Stimulated activated CD8-positive, alpha-beta memory T cell treated with anti-CD3 and anti-CD28 coated beads, Interleukin-4, amount 100 ng/mL, for 24 hours (primary cell): Measurements from ENCODE around the gene TGFBRAP1.

Experiments used
- DNase-seq: peaks from one replicate; pipeline ENCODE4 v3.0.0-alpha.2; 2020; ENCODE audit warnings: low read depth

Gene TGFBRAP1

DNA sequence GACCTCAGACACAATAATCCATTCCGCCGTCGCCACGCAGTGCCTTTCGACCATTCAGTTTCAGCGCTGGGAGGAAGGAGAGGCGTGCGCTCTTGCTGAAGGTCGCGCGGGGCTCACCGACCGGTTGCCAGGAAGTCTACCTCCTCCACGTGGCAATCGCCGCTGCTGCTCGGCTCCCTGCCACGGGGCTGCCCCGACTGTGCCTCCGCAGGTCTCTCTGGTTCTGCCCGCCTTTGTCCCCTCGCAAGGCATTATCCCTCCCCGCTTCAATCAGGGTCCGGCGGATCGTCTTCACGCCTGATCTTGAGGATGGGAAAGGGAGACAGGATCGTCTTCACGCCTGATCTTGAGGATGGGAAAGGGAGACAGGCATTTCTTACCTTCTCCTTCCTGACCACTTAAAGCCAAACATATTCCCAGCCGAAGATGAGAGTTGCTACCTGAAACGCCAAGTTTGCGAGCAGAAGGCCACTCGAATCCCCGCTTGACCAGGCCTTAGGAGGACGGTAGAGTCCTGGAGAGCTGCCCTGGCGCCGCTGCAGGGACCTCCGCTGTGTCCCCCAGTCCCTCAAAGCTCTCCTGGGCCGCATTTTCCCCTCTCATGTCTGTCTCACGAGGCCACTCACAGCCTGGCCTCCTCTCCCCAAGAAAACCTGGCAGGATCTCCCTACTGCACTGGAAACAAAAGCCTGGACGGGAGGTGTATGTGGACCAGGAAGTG lies 92.3 kb downstream of the TGFBRAP1 start:
- no peak for DNase-seq

DNA sequence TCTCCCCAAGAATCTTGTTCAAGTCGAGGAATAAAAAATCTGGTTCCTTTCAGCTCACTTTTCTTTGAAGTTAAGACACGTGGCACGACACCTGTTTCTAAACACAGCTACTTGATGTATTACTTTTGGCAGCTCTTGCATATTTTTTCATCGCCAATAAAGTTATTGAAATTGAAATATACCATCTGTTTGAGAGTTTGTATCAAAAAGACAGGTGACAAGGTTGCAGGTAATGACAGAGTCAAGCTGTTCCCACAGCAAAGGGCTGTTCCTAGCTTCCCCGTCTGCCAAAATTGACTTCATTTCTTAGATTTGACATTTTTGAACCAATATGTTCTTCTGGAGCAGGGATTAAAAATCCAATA lies 93.5 kb downstream of the TGFBRAP1 start:
- DNase-seq = no peak

DNA sequence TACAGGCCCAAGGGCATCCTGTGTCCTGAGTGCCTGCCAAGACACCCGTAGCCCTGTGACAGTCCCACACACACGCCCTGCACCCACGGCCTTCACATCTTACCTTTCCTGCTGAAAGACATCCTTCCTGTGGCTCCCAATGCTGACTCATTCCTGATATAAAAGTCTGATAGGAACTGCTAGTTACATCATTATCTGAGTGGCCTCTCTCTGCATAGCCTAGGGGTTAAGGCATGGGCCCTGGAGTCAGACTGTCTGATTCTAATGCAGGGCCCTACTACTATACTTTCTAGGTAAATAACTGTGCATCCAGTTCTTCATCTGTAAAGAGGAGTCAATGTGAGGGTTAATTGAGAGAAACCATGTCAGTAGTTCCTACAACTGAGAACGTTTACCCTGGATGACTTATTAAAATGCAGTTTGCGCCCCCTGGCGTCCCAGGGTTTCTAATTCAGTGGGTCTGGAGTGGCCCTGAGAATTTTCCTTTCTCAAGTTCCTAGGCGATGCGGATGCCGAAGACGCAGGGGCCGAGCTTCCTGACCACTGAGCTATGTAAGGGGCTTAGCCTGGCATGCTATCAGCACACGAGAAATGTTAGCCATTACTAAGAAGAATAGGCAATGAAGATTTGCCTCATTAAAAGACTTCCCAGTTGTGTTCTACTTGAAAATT lies 94.0 kb downstream of the TGFBRAP1 start:
- peak; percentile 52 for DNase-seq

DNA sequence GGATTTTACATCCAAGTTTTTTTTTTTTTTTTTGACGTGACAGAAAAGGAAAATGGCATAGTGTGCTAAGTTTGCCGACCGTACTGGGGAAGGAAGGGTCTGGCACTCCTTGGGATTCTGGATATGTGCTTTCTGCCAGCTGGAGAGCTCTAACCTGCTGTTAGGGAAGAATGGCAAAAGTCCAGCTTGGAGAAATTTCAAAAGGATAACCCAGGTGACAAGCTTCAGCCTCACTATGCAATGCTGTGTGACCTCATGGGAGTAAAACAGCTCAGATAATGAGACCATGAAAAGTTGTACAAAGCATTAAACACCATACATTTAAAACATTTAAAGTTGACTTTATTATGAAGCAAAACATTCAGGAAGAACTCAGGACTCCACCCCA lies 98.3 kb downstream of the TGFBRAP1 start:
- DNase-seq = no peak

DNA sequence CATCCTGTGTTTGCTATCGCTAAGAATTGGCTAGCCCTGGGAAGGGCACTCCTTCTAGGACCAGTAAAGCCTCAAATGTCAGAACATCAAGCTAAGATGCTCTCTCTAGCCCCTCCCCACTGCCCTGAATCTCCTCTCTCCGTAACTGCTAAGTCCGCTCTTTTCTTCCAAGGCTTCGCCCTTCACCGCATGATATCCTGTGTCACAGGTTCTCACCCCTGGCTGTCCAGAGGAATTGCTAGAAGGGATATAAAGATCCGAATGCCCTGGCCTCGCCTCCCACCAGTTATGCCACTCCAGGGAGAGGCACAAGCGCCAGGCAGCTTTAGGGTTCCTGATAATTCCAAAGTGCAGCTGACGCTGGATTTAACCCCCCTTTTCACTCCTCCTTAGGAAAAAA lies 105.1 kb downstream of the TGFBRAP1 start:
- no peak for DNase-seq

- DNase-seq = no peak
These were observed 108.9 kb downstream of the TGFBRAP1 start for GRCh38 chr2:105220604-105221003.

DNA sequence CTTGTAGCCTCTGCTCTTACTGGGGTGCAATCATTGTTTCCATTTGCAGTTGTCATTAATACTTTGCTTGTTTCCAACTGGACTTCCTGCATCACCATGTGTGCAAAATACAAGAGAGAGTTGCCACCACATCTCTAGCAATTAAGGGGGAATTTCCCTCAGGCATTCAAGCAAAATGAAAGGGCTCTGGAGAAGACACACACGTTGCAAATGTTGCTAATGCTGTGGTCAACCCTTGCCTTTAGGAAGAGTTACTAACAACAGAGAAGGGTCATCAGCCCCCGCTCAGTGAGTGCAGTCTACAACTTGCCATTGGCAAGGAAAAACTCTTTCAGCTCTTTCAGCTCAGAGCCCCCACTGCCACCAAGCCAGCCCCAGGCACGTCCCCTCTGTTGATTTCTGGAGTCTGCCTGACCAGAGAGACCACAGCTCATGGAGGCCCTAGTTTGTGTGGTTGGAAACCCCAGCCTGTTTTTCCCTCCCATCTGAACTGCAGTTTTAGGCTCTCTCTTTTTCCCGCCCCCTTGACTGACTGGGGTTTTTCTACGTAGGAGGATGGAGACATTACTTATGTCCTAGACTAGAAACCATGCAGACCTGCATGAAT lies 113.8 kb downstream of the TGFBRAP1 start:
- DNase-seq = no peak
